ENCODE measurements around the gene ZNRF2. TPM values are rescaled to one million over a fixed set of nuclear protein-coding genes. Genes with fewer than 3 reads are reported as not detected.
"Not testable (repeated sequence)": the region's sequence is repeated elsewhere in the genome, so short reads cannot be mapped to it uniquely, and the experiment has no call there.

ZNRF2 gene
- total and polyA plus RNA-seq, 2 donors (not counting 3 experiments of a cell fraction or from before 2014, with no cell fraction given), result 1.4 to 5.9 TPM

DNA sequence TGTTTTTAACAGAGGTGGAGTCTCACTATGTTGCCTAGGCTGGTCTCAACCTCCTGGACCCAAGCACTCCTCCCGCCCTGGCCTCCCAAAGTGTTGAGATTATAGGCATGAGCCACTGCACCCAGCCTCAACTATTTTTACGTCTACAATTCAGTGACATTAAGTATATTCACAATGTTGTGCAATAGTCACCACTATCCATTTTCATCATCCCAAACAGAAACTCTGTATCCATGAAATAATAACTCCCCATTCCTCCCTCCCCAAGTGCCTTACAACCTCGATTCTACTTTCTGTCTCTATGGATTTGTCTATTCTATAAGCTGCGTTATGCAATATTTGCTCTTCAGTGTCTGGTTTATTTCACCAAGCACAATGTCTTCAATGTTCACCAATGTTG lies 20.3 kb upstream of the ZNRF2 start:
- H3K4me2 ChIP-seq (ENCODE audit: insufficient read depth, low read length), result no peak overlapping the region
- no peaks in the 10 kb centered on the region for H3K9me1 ChIP-seq (replicated peaks; ENCODE audit: control insufficient read depth, extremely low read depth, insufficient read depth, low read length)
- no peaks in the 10 kb centered on the region for H3K36me3 ChIP-seq (ENCODE audit: control insufficient read depth in 2 of 2, extremely low read depth in 1 of 2, insufficient read depth in 2 of 2, low read length in 2 of 2)
- POLR2A ChIA-PET, result no interaction called here
- no peaks in the 10 kb centered on the region for H3K9me3 ChIP-seq (replicated peaks; ENCODE audit: control insufficient read depth, insufficient read depth, low read length)
- H3K27ac ChIP-seq (ENCODE audit: insufficient read depth, low read depth, low read length), result no peak overlapping the region
- intact Hi-C loops (cut with micrococcal nuclease) (no loop called here), dilution Hi-C loops (cut with MboI; ENCODE audit: extremely low pct_ligation_motif_present, low sequenced_read_pairs) (no loop called here)
- H3K27me3 ChIP-seq (ENCODE audit: control insufficient read depth in 2 of 2, insufficient read depth in 2 of 2, low read length in 2 of 2), result peaks cover 3 to 7% of the 10 kb centered on the region in 2 experiments
- no peak for TF ChIP-seq EZH2 (IDR thresholded peaks at IDR 0.05; ENCODE audit: borderline replicate concordance, low read depth, low read length, severe bottlenecking)
- TF ChIP-seq MYC (IDR thresholded peaks at IDR 0.05; ENCODE audit: low read depth, low read length), result no peak
- TF ChIP-seq, protein P1, sequence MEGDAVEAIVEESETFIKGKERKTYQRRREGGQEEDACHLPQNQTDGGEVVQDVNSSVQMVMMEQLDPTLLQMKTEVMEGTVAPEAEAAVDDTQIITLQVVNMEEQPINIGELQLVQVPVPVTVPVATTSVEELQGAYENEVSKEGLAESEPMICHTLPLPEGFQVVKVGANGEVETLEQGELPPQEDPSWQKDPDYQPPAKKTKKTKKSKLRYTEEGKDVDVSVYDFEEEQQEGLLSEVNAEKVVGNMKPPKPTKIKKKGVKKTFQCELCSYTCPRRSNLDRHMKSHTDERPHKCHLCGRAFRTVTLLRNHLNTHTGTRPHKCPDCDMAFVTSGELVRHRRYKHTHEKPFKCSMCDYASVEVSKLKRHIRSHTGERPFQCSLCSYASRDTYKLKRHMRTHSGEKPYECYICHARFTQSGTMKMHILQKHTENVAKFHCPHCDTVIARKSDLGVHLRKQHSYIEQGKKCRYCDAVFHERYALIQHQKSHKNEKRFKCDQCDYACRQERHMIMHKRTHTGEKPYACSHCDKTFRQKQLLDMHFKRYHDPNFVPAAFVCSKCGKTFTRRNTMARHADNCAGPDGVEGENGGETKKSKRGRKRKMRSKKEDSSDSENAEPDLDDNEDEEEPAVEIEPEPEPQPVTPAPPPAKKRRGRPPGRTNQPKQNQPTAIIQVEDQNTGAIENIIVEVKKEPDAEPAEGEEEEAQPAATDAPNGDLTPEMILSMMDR (IDR thresholded peaks at IDR 0.05; ENCODE audit: extremely low read depth in 1 of 2, insufficient read depth in 1 of 2, low read depth in 1 of 2, low read length in 2 of 2), result no peak
- no peak for TF ChIP-seq POLR2A (IDR thresholded peaks at IDR 0.05; ENCODE audit: low read depth, low read length)
- no peak for TF ChIP-seq GATA2 (IDR thresholded peaks at IDR 0.05; ENCODE audit: insufficient read depth, insufficient read length, low read depth, low read length)
- TF ChIP-seq, protein P2, sequence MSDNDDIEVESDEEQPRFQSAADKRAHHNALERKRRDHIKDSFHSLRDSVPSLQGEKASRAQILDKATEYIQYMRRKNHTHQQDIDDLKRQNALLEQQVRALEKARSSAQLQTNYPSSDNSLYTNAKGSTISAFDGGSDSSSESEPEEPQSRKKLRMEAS (IDR thresholded peaks at IDR 0.05; ENCODE audit: insufficient read depth, insufficient read length), result no peak
- no peak for TF ChIP-seq POLR2AphosphoS5 (IDR thresholded peaks at IDR 0.05; ENCODE audit: insufficient read depth, low read depth, low read length)
- no peak for TF ChIP-seq JUN (IDR thresholded peaks at IDR 0.05; ENCODE audit: borderline replicate concordance, insufficient read depth, insufficient read length, low read depth)
- TF ChIP-seq FOS (IDR thresholded peaks at IDR 0.05; ENCODE audit: borderline replicate concordance, insufficient read depth, low read length), result no peak
- DNase-seq (ENCODE audit: low read depth, low spot score), result no peak
- no peak overlapping the region for H3K9ac ChIP-seq (replicated peaks; ENCODE audit: extremely low read depth, insufficient read depth, low read length)
- FAIRE-seq, result no peak
- no TSS peak for BruUV-seq (replicated peaks)
- H4K20me1 ChIP-seq (replicated peaks; ENCODE audit: control insufficient read depth, extremely low read depth, insufficient read depth, low read length), result no peaks in the 10 kb centered on the region
- CTCF ChIA-PET, result interaction anchor here (0.7 to 1.6 kb wide), 2 partner anchors 12 to 100 kb away, joined by 3 to 4 read pairs; no protein-coding TSS in a partner anchor
- H3K4me1 ChIP-seq (ENCODE audit: control insufficient read depth, extremely low read depth, insufficient read depth, low read length), result no peaks in the 10 kb centered on the region
- H2AFZ ChIP-seq (ENCODE audit: low read depth, low read length), result no peak overlapping the region
- no peaks in the 10 kb centered on the region for H3K79me2 ChIP-seq (ENCODE audit: control insufficient read depth, insufficient read depth, low read length)
- H3K4me3 ChIP-seq (replicated peaks in 1 of 3; ENCODE audit: insufficient read depth in 1 of 3, low read depth in 1 of 3, low read length in 3 of 3), result no peak overlapping the region

DNA sequence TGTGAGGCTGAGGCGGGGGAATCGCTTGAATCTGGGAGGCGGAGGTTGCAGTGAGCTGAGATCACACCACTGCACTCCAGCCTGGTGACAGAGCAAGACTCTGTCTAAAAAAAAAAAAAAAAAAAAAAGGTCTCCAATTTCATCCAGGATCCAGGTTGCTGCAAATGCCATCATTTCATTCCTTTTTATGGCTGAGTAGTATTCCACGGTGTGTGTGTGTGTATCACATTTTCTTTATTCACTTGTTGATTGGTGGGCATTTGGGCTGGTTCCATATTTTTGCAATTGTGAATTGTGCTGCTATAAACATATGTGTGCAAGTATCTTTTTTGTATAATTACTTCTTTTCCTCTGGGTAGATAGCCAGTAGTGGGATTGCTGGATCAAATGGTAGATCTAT lies 19.2 kb upstream of the ZNRF2 start:
- BruUV-seq (replicated peaks); DNase-seq (ENCODE audit: low read depth, low spot score); H4K20me1 ChIP-seq (replicated peaks; ENCODE audit: control insufficient read depth, extremely low read depth, insufficient read depth, low read length); H2AFZ ChIP-seq (ENCODE audit: low read depth, low read length); H3K4me2 ChIP-seq (ENCODE audit: insufficient read depth, low read length); H3K9me3 ChIP-seq (replicated peaks; ENCODE audit: control insufficient read depth, insufficient read depth, low read length); H3K9ac ChIP-seq (replicated peaks; ENCODE audit: extremely low read depth, insufficient read depth, low read length); H3K4me1 ChIP-seq (ENCODE audit: control insufficient read depth, extremely low read depth, insufficient read depth, low read length); FAIRE-seq; H3K9me1 ChIP-seq (replicated peaks; ENCODE audit: control insufficient read depth, extremely low read depth, insufficient read depth, low read length); H3K36me3 ChIP-seq (ENCODE audit: control insufficient read depth in 2 of 2, extremely low read depth in 1 of 2, insufficient read depth in 2 of 2, low read length in 2 of 2); H3K27ac ChIP-seq (ENCODE audit: insufficient read depth, low read depth, low read length); H3K79me2 ChIP-seq (ENCODE audit: control insufficient read depth, insufficient read depth, low read length); H3K4me3 ChIP-seq (replicated peaks in 1 of 3; ENCODE audit: insufficient read depth in 1 of 3, low read depth in 1 of 3, low read length in 3 of 3); dilution Hi-C loops (cut with MboI; ENCODE audit: extremely low pct_ligation_motif_present, low sequenced_read_pairs); POLR2A ChIA-PET; intact Hi-C loops (cut with micrococcal nuclease): not testable (repeated sequence)
- peaks cover 4 to 12% of the 10 kb centered on the region in 2 experiments for H3K27me3 ChIP-seq (ENCODE audit: control insufficient read depth in 2 of 2, insufficient read depth in 2 of 2, low read length in 2 of 2)
- CTCF ChIA-PET, result interaction anchor here (1.6 kb wide), 1 partner anchor 101 kb away, joined by 3 read pairs; no protein-coding TSS in a partner anchor

Data from endothelial cell of umbilical vein (primary cell).